GM12878 (cell line): ENCODE results near the gene RNF150. TPM values are rescaled to one million over a fixed set of nuclear protein-coding genes. Genes with fewer than 3 reads are reported as not detected.

Source experiments
- ATAC-seq: fragments of 200-7000 bp; cut with Tn5 transposase; 3 replicates; pipeline ENCODE4 v1.9.1; 2020; ENCODE audit warnings: mild to moderate bottlenecking, moderate library complexity
- BruUV-seq: library from RNA; stranded (reverse); fragments of 400-500 nt; replicated peaks from 2 replicates; lab custom pipeline; 2021; lab: Mats Ljungman, UMichigan
- CTCF ChIA-PET: fragments of 300-600 bp; sonication (Branson Sonifier 250); formaldehyde crosslinking; extraction: SDS; loops from one replicate; lab custom pipeline; 2021; ENCODE audit warnings: inconsistent platforms; lab: Yijun Ruan, JAX
- POLR2A ChIA-PET: fragments of 350-600 bp; formaldehyde crosslinking; extraction: SDS; loops from one replicate; lab custom pipeline; 2021; ENCODE audit warnings: inconsistent platforms; lab: Charles Lee
- RAD21 ChIA-PET: fragments of 300-600 bp; sonication (Branson Sonifier 250); formaldehyde crosslinking; loops from one replicate; lab custom pipeline; 2023; ENCODE audit warnings: antibody characterized with exemption; ENCODE audit not compliant: unreplicated experiment; lab: Charles Lee
- SMC1A ChIA-PET: fragments of 300-600 bp; sonication (Branson Sonifier 250); formaldehyde crosslinking; loops from one replicate; lab custom pipeline; 2023; ENCODE audit not compliant: unreplicated experiment, uncharacterized antibody; lab: Charles Lee
- DNase-seq: peaks from one replicate; pipeline ENCODE4 v3.0.0-alpha.2; 2011; ENCODE audit warnings: low read depth, low spot score
- FAIRE-seq: peaks from 3 replicates; lab custom pipeline; 2011; peaks lifted over from hg19 to GRCh38; lab: Jason Lieb, UNC
- H2AFZ ChIP-seq: 2 replicates; pipeline ENCODE4 v1.6.0; 2011; ENCODE audit warnings: low read depth, low read length, control low read depth; ENCODE audit not compliant: control insufficient read depth
- H3K27ac ChIP-seq: 2 replicates; pipeline ENCODE4 v1.5.1; 2011; ENCODE audit warnings: control low read depth; ENCODE audit not compliant: control insufficient read depth, insufficient read depth
- H3K27me3 ChIP-seq, 2 experiments: replicated peaks in 1 of 2; 2 replicates each; pipeline versions ENCODE4 v1.6.0 to v1.6.1; 2011; ENCODE audit warnings: low read length in 1 of 2; ENCODE audit not compliant: control insufficient read depth in 2 of 2, insufficient read depth in 2 of 2
- H3K36me3 ChIP-seq, 2 experiments: 2 replicates each; pipeline ENCODE4 v1.5.1; 2011; ENCODE audit warnings: low read length in 1 of 2; ENCODE audit not compliant: control insufficient read depth in 2 of 2, insufficient read depth in 2 of 2
- H3K4me1 ChIP-seq: 2 replicates; pipeline ENCODE4 v1.6.1; 2011; ENCODE audit warnings: mild to moderate bottlenecking, low read length, moderate library complexity, mixed read lengths; ENCODE audit not compliant: control insufficient read depth, insufficient read depth
- H3K4me2 ChIP-seq: 2 replicates; pipeline ENCODE4 v1.6.0; 2011; ENCODE audit warnings: control low read depth; ENCODE audit not compliant: control insufficient read depth, insufficient read depth
- H3K4me3 ChIP-seq: fragments of 200-600 bp; sonication (generic); 2 replicates; pipeline ENCODE4 v1.5.1; 2016
- H3K79me2 ChIP-seq: 2 replicates; pipeline ENCODE4 v1.6.0; 2011; ENCODE audit warnings: low read length; ENCODE audit not compliant: control insufficient read depth, insufficient read depth
- H3K9ac ChIP-seq: 2 replicates; pipeline ENCODE4 v1.8.0; 2011; ENCODE audit warnings: low read length, control low read depth, mixed read lengths; ENCODE audit not compliant: control insufficient read depth, insufficient read depth
- H3K9me3 ChIP-seq: replicated peaks from 3 replicates; pipeline ENCODE4 v1.5.1; 2011; ENCODE audit warnings: mild to moderate bottlenecking, low read length; ENCODE audit not compliant: control insufficient read depth, insufficient read depth
- H4K20me1 ChIP-seq: 2 replicates; pipeline ENCODE4 v1.6.0; 2011; ENCODE audit not compliant: control insufficient read depth, insufficient read depth
- CHD1 ChIP-seq: IDR thresholded peaks from 2 replicates; pipeline ENCODE4 v1.6.1; 2012; ENCODE audit warnings: low read depth, low read length, improper control_type of control experiment
- CHD2 ChIP-seq: IDR thresholded peaks from 2 replicates; pipeline ENCODE4 v1.6.1; 2011; ENCODE audit warnings: low read depth, low read length, improper control_type of control experiment, borderline replicate concordance
- EED ChIP-seq: sonication (generic); IDR thresholded peaks from 2 replicates; pipeline ENCODE4 v1.6.1; 2016; ENCODE audit warnings: antibody characterized with exemption, low read depth
- EGR1 ChIP-seq, 2 experiments: IDR thresholded peaks; 1 replicate in 1 of 2; 2 replicates in 1 of 2; pipeline ENCODE4 v1.6.1; 2011 to 2012; ENCODE audit warnings: low read depth in 2 of 2, low read length in 2 of 2, borderline replicate concordance in 1 of 2, mild to moderate bottlenecking in 1 of 2, moderate library complexity in 1 of 2
- ESRRA ChIP-seq: IDR thresholded peaks from 2 replicates; pipeline ENCODE4 v1.6.1; 2012; ENCODE audit warnings: mild to moderate bottlenecking, low read length, improper control_type of control experiment
- FOXK2 ChIP-seq: fragments of 450-650 bp; IDR thresholded peaks from 2 replicates; pipeline ENCODE4 v1.6.1; 2017; ENCODE audit warnings: mild to moderate bottlenecking, moderate library complexity
- JUNB ChIP-seq: IDR thresholded peaks from 2 replicates; pipeline ENCODE4 v1.6.1; 2016; ENCODE audit warnings: antibody characterized with exemption, mild to moderate bottlenecking
- JUND ChIP-seq: IDR thresholded peaks from 2 replicates; pipeline ENCODE4 v1.6.1; 2012; ENCODE audit warnings: low read depth, mild to moderate bottlenecking, low read length, improper control_type of control experiment, moderate library complexity
- MTA2 ChIP-seq: fragments of 450-650 bp; IDR thresholded peaks from 2 replicates; pipeline ENCODE4 v1.6.1; 2016; ENCODE audit warnings: low read depth, mild to moderate bottlenecking, moderate library complexity
- MYC ChIP-seq: IDR thresholded peaks from 2 replicates; pipeline ENCODE4 v1.6.1; 2011; ENCODE audit warnings: mild to moderate bottlenecking, low read length, moderate library complexity, inconsistent platforms; ENCODE audit not compliant: insufficient read depth, insufficient replicate concordance, insufficient read length, severe bottlenecking
- SIX5 ChIP-seq: IDR thresholded peaks from 2 replicates; pipeline ENCODE4 v1.6.1; 2011; ENCODE audit warnings: mild to moderate bottlenecking, low read depth, low read length, moderate library complexity; ENCODE audit not compliant: severe bottlenecking
- SMARCA5 ChIP-seq: fragments of 450-650 bp; IDR thresholded peaks from 2 replicates; pipeline ENCODE4 v1.6.1; 2017; ENCODE audit warnings: mild to moderate bottlenecking
- SMC3 ChIP-seq: IDR thresholded peaks from 2 replicates; pipeline ENCODE4 v1.6.1; 2011; ENCODE audit warnings: low read length, improper control_type of control experiment, borderline replicate concordance
- TCF7 ChIP-seq: IDR thresholded peaks from 2 replicates; pipeline ENCODE4 v1.6.1; 2014; ENCODE audit warnings: antibody characterized with exemption, borderline replicate concordance
- YBX1 ChIP-seq: fragments of 450-650 bp; IDR thresholded peaks from 2 replicates; pipeline ENCODE4 v1.6.1; 2016; ENCODE audit warnings: antibody characterized with exemption
- ZNF24 ChIP-seq: fragments of 450-650 bp; IDR thresholded peaks from 2 replicates; pipeline ENCODE4 v1.6.1; 2017; ENCODE audit warnings: antibody characterized with exemption, mild to moderate bottlenecking
- WGBS: methylation state at CpG from one replicate; pipeline ENCODE4 v1.1.6; 2016; ENCODE audit warnings: low lambda C conversion rate; ENCODE audit not compliant: insufficient replicate concordance, insufficient coverage; ENCODE audit errors: missing lambda C conversion rate; 5-methylcytosine and 5-hydroxymethylcytosine counted together
- in situ Hi-C: fragments of 300-500 bp; cut with MboI; formaldehyde crosslinking; loops from 9 replicates; pipeline ENCODE4 v1.14.3; 2018; ENCODE audit warnings: mixed read lengths
- intact Hi-C: fragments of 100-400 bp; cut with micrococcal nuclease; formaldehyde crosslinking; loops from one replicate; pipeline ENCODE4 v1.14.2; 2022; ENCODE audit not compliant: unreplicated experiment
- polyA plus RNA-seq, 11 experiments: library from polyadenylated mRNA; depleted of rRNA in 4 of 11; unstranded in 6 of 11; stranded (reverse) in 5 of 11; fragments of >200 nt; fragmentation: Nextera tagmentation in 4 of 11; fragmentation: Illumina TruSeq in 1 of 11; extraction: Ambion mirVana in 4 of 11; extraction: Trizol in 1 of 11; gene quantifications; 1 replicate in 1 of 11; 2 replicates in 10 of 11; pipeline versions ENCODE4 v1.2.1 to v1.2.3, GENCODE V29; 2011 to 2016; ENCODE audit warnings: inconsistent platforms in 2 of 11, missing spikeins in 2 of 11, low read depth in 1 of 11
- total RNA-seq, 4 experiments: library from RNA; depleted of rRNA in 3 of 4; stranded (reverse); fragments of >200 nt in 3 of 4; fragmentation: Illumina TruSeq in 1 of 4; extraction: Trizol in 1 of 4; gene quantifications; 2 replicates each; pipeline versions ENCODE4 v1.2.1 to v1.2.3, GENCODE V29; 2013 to 2021
- TF ChIP-seq, protein P1 (sequence below): fragments of 450-650 bp; IDR thresholded peaks from 2 replicates; pipeline ENCODE4 v1.6.1; 2018; ENCODE audit warnings: borderline replicate concordance, mild to moderate bottlenecking; ENCODE audit not compliant: partially characterized antibody

The RNF150 gene
- total and polyA plus RNA-seq, 10 of the 15 experiments (the other 5 are each of a cell fraction or from before 2014, with no cell fraction given): 0.01 to 2.3 (median 0.04) TPM; not detected in 6

- H3K9me3 ChIP-seq: no peaks in the 10 kb centered on the region
- CTCF ChIA-PET: no interaction called here
- ATAC-seq: no peak
- SMC1A ChIA-PET: interaction anchor here (0.6 kb wide), 1 partner anchor 30 kb away, joined by 3 read pairs; no protein-coding TSS in a partner anchor
- POLR2A ChIA-PET: no interaction called here
- BruUV-seq: no TSS peak
- no peaks in the 10 kb centered on the region for H4K20me1 ChIP-seq
- whole genome bisulfite sequencing: 21% methylated on average over 7 of the region's 7 CpGs
- H3K27ac ChIP-seq: no peak overlapping the region
- intact Hi-C loops: loop anchor here (5.0 kb wide), 1 partner anchor 202 kb away; the partner anchor contains the start of gene RNF150
- no peak for TF ChIP-seq FOXK2
- TF ChIP-seq EED: no peak
- TF ChIP-seq SIX5: no peak
- no peak for TF ChIP-seq ESRRA
- TF ChIP-seq ZNF24: no peak
- TF ChIP-seq TCF7: no peak
- RAD21 ChIA-PET: no interaction called here
- no peaks in the 10 kb centered on the region; a peak in 1 of 4 replicates for H3K27me3 ChIP-seq
- FAIRE-seq: no peak
- no peak for DNase-seq
- H2AFZ ChIP-seq: no peak overlapping the region
- H3K4me2 ChIP-seq: no peak overlapping the region
- no peaks in the 10 kb centered on the region for H3K79me2 ChIP-seq
- no peaks in the 10 kb centered on the region for H3K36me3 ChIP-seq
- H3K4me1 ChIP-seq: no peaks in the 10 kb centered on the region
- H3K4me3 ChIP-seq: no peak overlapping the region
- H3K9ac ChIP-seq: no peak overlapping the region
- in situ Hi-C loops: no loop called here
Measured at GRCh38 chr4:140930557-140930956, 202.7 kb downstream of the RNF150 start.

DNA sequence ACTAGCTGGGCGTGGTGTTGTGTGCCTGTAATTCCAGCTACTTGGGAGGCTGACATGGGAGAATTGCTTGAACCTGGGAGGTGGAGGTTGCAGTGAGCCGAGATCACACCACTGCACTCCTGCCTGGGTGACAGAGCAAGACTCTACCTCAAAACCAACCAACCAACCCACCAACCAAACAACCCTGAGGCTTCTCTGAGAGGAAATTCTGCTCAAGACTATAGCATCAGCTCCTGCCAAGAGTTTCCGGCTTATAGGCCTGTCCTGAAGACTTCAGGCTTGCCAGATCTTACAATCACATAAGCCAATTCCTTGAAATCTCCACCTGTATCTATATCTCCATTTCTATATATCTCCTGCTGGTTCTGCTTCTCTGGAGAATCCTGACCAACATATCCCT lies 203.3 kb downstream of the RNF150 start:
- H3K4me1 ChIP-seq: no peaks in the 10 kb centered on the region
- ChIA-PET CTCF (no interaction called here), POLR2A (no interaction called here), RAD21 (no interaction called here), SMC1A (no interaction called here)
- no peak overlapping the region for H2AFZ ChIP-seq
- no peaks in the 10 kb centered on the region for H3K9me3 ChIP-seq
- ATAC-seq (no peak), FAIRE-seq (no peak), DNase-seq (no peak)
- H3K9ac ChIP-seq: no peak overlapping the region
- 24% methylated on average over 3 of the region's 3 CpGs for WGBS
- H3K36me3 ChIP-seq: no peaks in the 10 kb centered on the region
- H3K79me2 ChIP-seq: no peaks in the 10 kb centered on the region
- intact Hi-C loops (loop anchor here (5.0 kb wide), 1 partner anchor 202 kb away; the partner anchor contains the start of gene RNF150), in situ Hi-C loops (no loop called here)
- no peak overlapping the region for H3K4me2 ChIP-seq
- no peaks in the 10 kb centered on the region; a peak in 1 of 4 replicates for H3K27me3 ChIP-seq
- no TSS peak for BruUV-seq
- H4K20me1 ChIP-seq: no peaks in the 10 kb centered on the region
- H3K27ac ChIP-seq: no peak overlapping the region
- H3K4me3 ChIP-seq: no peak overlapping the region
- TF ChIP-seq SMARCA5 (no peak), YBX1 (no peak), CHD1 (no peak), MTA2 (no peak), MYC (no peak), JUNB (no peak), SMC3 (no peak), JUND (no peak), EGR1 (IDR thresholded peaks at IDR 0.05; ENCODE audit: borderline replicate concordance in 1 of 2, low read depth in 2 of 2, low read length in 2 of 2) (no peak), CHD2 (no peak)
- TF ChIP-seq, protein P1, sequence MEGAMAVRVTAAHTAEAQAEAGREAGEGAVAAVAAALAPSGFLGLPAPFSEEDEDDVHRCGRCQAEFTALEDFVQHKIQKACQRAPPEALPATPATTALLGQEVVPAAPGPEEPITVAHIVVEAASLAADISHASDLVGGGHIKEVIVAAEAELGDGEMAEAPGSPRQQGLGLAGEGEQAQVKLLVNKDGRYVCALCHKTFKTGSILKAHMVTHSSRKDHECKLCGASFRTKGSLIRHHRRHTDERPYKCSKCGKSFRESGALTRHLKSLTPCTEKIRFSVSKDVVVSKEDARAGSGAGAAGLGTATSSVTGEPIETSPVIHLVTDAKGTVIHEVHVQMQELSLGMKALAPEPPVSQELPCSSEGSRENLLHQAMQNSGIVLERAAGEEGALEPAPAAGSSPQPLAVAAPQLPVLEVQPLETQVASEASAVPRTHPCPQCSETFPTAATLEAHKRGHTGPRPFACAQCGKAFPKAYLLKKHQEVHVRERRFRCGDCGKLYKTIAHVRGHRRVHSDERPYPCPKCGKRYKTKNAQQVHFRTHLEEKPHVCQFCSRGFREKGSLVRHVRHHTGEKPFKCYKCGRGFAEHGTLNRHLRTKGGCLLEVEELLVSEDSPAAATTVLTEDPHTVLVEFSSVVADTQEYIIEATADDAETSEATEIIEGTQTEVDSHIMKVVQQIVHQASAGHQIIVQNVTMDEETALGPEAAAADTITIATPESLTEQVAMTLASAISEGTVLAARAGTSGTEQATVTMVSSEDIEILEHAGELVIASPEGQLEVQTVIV: no peak
